WTC11 (cell line): Measurements from ENCODE around the gene UGT2A2. TPM values are rescaled to one million over a fixed set of nuclear protein-coding genes. Genes with fewer than 3 reads are reported as not detected.

Experiments used
- ATAC-seq: fragments of 200-7000 bp; cut with Tn5 transposase; 2 replicates; pipeline ENCODE4 v1.10.0; 2021; ENCODE audit warnings: mild to moderate bottlenecking, moderate library complexity
- CTCF ChIA-PET: fragments of 300-600 bp; sonication (Branson Sonifier 250); formaldehyde crosslinking; loops from one replicate; lab custom pipeline; 2021; ENCODE audit warnings: antibody characterized with exemption; lab: Charles Lee
- POLR2A ChIA-PET: fragments of 350-600 bp; sonication (Branson Sonifier 250); formaldehyde crosslinking; loops from one replicate; lab custom pipeline; 2021; ENCODE audit warnings: antibody characterized with exemption; lab: Charles Lee
- DNase-seq: peaks from one replicate; pipeline ENCODE4 v3.0.0; 2021; ENCODE audit warnings: low spot score
- H3K27ac Mint-ChIP-seq: 2 replicates; pipeline ENCODE4 v1.8.0; 2021; ENCODE audit warnings: mixed read lengths
- H3K27me3 Mint-ChIP-seq: 2 replicates; pipeline ENCODE4 v1.8.0; 2021; ENCODE audit warnings: low read depth, mild to moderate bottlenecking, moderate library complexity, mixed read lengths
- H3K36me3 Mint-ChIP-seq: 2 replicates; pipeline ENCODE4 v1.8.0; 2021; ENCODE audit warnings: mixed read lengths
- H3K4me1 Mint-ChIP-seq: 2 replicates; pipeline ENCODE4 v1.8.0; 2022; ENCODE audit warnings: mixed read lengths
- H3K4me3 Mint-ChIP-seq: 2 replicates; pipeline ENCODE4 v1.8.0; 2021; ENCODE audit warnings: mild to moderate bottlenecking, moderate library complexity, mixed read lengths
- H3K9me3 Mint-ChIP-seq: 2 replicates; pipeline ENCODE4 v1.8.0; 2021; ENCODE audit warnings: mixed read lengths
- ARID4B ChIP-seq: sonication (generic); formaldehyde crosslinking; IDR thresholded peaks from 2 replicates; pipeline ENCODE4 v1.8.0; 2023; ENCODE audit warnings: missing genetic modification reagents, mild to moderate bottlenecking, borderline replicate concordance
- ATF1 ChIP-seq: sonication (generic); formaldehyde crosslinking; IDR thresholded peaks from 2 replicates; pipeline ENCODE4 v1.8.1; 2023; ENCODE audit warnings: mild to moderate bottlenecking, moderate library complexity, missing genetic modification reagents
- ATF2 ChIP-seq: sonication (generic); formaldehyde crosslinking; IDR thresholded peaks from 2 replicates; pipeline ENCODE4 v1.8.1; 2022; ENCODE audit warnings: low read depth, missing genetic modification reagents, borderline replicate concordance
- ATF3 ChIP-seq: sonication (generic); formaldehyde crosslinking; conservative IDR thresholded peaks from 2 replicates; pipeline ENCODE4 v1.8.1; 2022; ENCODE audit warnings: mild to moderate bottlenecking, missing genetic modification reagents
- E2F5 ChIP-seq: sonication (generic); formaldehyde crosslinking; IDR thresholded peaks from 2 replicates; pipeline ENCODE4 v1.8.1; 2022; ENCODE audit warnings: mild to moderate bottlenecking, moderate library complexity, missing genetic modification reagents
- ETV6 ChIP-seq: sonication (generic); formaldehyde crosslinking; IDR thresholded peaks from 2 replicates; pipeline ENCODE4 v1.8.1; 2022; ENCODE audit warnings: mild to moderate bottlenecking, missing genetic modification reagents
- FOXJ3 ChIP-seq: sonication (generic); formaldehyde crosslinking; IDR thresholded peaks from 2 replicates; pipeline ENCODE4 v1.9.0; 2021; ENCODE audit warnings: missing genetic modification reagents, mild to moderate bottlenecking, borderline replicate concordance
- FOXP4 ChIP-seq: sonication (generic); formaldehyde crosslinking; IDR thresholded peaks from 2 replicates; pipeline ENCODE4 v1.8.0; 2022; ENCODE audit warnings: mild to moderate bottlenecking, missing genetic modification reagents
- GABPB1 ChIP-seq: sonication (generic); formaldehyde crosslinking; IDR thresholded peaks from 2 replicates; pipeline ENCODE4 v1.8.1; 2023; ENCODE audit warnings: mild to moderate bottlenecking, missing genetic modification reagents
- GRHL2 ChIP-seq: fragments of 250-450 bp; sonication (Bioruptor Pico); IDR thresholded peaks from 2 replicates; pipeline ENCODE4 v1.8.0; 2022; ENCODE audit warnings: mild to moderate bottlenecking, moderate library complexity; ENCODE audit not compliant: insufficient replicate concordance, severe bottlenecking
- MLX ChIP-seq: sonication (generic); formaldehyde crosslinking; IDR thresholded peaks from 2 replicates; pipeline ENCODE4 v1.8.1; 2023; ENCODE audit warnings: mild to moderate bottlenecking, missing genetic modification reagents, moderate library complexity
- MYBL2 ChIP-seq: sonication (generic); formaldehyde crosslinking; IDR thresholded peaks from 2 replicates; pipeline ENCODE4 v1.8.1; 2023; ENCODE audit warnings: mild to moderate bottlenecking, moderate library complexity, missing genetic modification reagents
- TP53 ChIP-seq: sonication (generic); formaldehyde crosslinking; IDR thresholded peaks from 2 replicates; pipeline ENCODE4 v1.8.1; 2023; ENCODE audit warnings: mild to moderate bottlenecking, missing genetic modification reagents
- USF1 ChIP-seq: sonication (generic); formaldehyde crosslinking; IDR thresholded peaks from 2 replicates; pipeline ENCODE4 v1.8.0; 2022; ENCODE audit warnings: mild to moderate bottlenecking, missing genetic modification reagents
- ZBTB21 ChIP-seq: sonication (generic); formaldehyde crosslinking; IDR thresholded peaks from 2 replicates; pipeline ENCODE4 v1.8.1; 2023; ENCODE audit warnings: mild to moderate bottlenecking, missing genetic modification reagents, borderline replicate concordance
- ZBTB43 ChIP-seq: sonication (generic); formaldehyde crosslinking; IDR thresholded peaks from 2 replicates; pipeline ENCODE4 v1.8.1; 2023; ENCODE audit warnings: mild to moderate bottlenecking, missing genetic modification reagents
- ZNF396 ChIP-seq: fragments of 250-450 bp; sonication (Bioruptor Pico); IDR thresholded peaks from 2 replicates; pipeline ENCODE4 v1.8.0; 2021; ENCODE audit warnings: mild to moderate bottlenecking, moderate library complexity, borderline replicate concordance
- ZNF512 ChIP-seq: sonication (generic); formaldehyde crosslinking; IDR thresholded peaks from 2 replicates; pipeline ENCODE4 v1.8.1; 2022; ENCODE audit warnings: missing genetic modification reagents, borderline replicate concordance
- total RNA-seq: library from RNA; stranded (reverse); gene quantifications from 3 replicates; pipeline ENCODE4 v1.2.3, GENCODE V29; 2021

The UGT2A2 gene
- total RNA-seq, 1 experiment from 2014 or later: not detected

- POLR2A ChIA-PET: no interaction called here
- Mint-ChIP-seq H3K4me1 (no peaks in the 10 kb centered on the region), H3K4me3 (no peak overlapping the region), H3K27ac (no peak overlapping the region), H3K27me3 (no peaks in the 10 kb centered on the region), H3K36me3 (no peaks in the 10 kb centered on the region), H3K9me3 (no peaks in the 10 kb centered on the region)
- CTCF ChIA-PET: no interaction called here
- no peak for TF ChIP-seq ATF3 (CRISPR knock-in tag)
- TF ChIP-seq GABPB1: no peak
- no peak for TF ChIP-seq ATF1 (CRISPR knock-in tag)
- TF ChIP-seq ZBTB43 (CRISPR knock-in tag): no peak
- ATAC-seq: no peak
- no peak for DNase-seq
Observed at GRCh38 chr4:69589884-69590283, 49.6 kb downstream of the UGT2A2 start.

- no peak for ATAC-seq
- CTCF ChIA-PET: interaction anchor here (0.6 kb wide), 1 partner anchor 206 kb away, joined by 3 read pairs; no protein-coding TSS in a partner anchor
- TF ChIP-seq GABPB1 (no peak), MYBL2 (CRISPR knock-in tag) (no peak), FOXJ3 (no peak), ETV6 (no peak), ZNF396 (CRISPR knock-in tag) (no peak), USF1 (CRISPR knock-in tag) (no peak), MLX (CRISPR knock-in tag) (no peak), ZBTB21 (CRISPR knock-in tag) (no peak), E2F5 (no peak), GRHL2 (CRISPR knock-in tag) (no peak), FOXP4 (no peak), ZNF512 (CRISPR knock-in tag) (no peak), TP53 (CRISPR knock-in tag) (no peak), ARID4B (CRISPR knock-in tag) (no peak), ATF2 (CRISPR knock-in tag) (no peak)
Observed at GRCh38 chr4:69584135-69584534, 55.3 kb downstream of the UGT2A2 start.

More at GRCh38 chr4:69584135-69584534, 55.3 kb downstream of the UGT2A2 start:
- DNase-seq: no peak
- Mint-ChIP-seq H3K36me3 (no peaks in the 10 kb centered on the region), H3K27ac (no peak overlapping the region), H3K9me3 (no peaks in the 10 kb centered on the region), H3K27me3 (no peaks in the 10 kb centered on the region), H3K4me1 (no peaks in the 10 kb centered on the region), H3K4me3 (no peak overlapping the region)
- POLR2A ChIA-PET: interaction anchor here (0.6 to 0.7 kb wide), 2 partner anchors 685 to 1699 kb away, joined by 3 to 5 read pairs; no protein-coding TSS in a partner anchor
